Measurements from ENCODE around the gene GLYATL1. TPM values are rescaled to one million over a fixed set of nuclear protein-coding genes. Genes with fewer than 3 reads are reported as not detected.
"Not testable (repeated sequence)": the region's sequence is repeated elsewhere in the genome, so short reads cannot be mapped to it uniquely, and the experiment has no call there.

GLYATL1 gene
- total RNA-seq, 2 experiments from 2014 or later = not detected

GRCh38 chr11:58965246-58965985 lies 26.1 kb downstream of the GLYATL1 start:
- ChIA-PET CTCF (no interaction called here), POLR2A (no interaction called here)
- H3K4me3 Mint-ChIP-seq = no peak overlapping the region
- no peaks in the 10 kb centered on the region for H3K27me3 Mint-ChIP-seq (ENCODE audit: low read depth)
- H3K9me3 Mint-ChIP-seq (ENCODE audit: insufficient read depth) = no peaks in the 10 kb centered on the region
- no peak overlapping the region for H3K27ac Mint-ChIP-seq
- no peaks in the 10 kb centered on the region for H3K36me3 Mint-ChIP-seq (ENCODE audit: low read depth)
- no peak for ATAC-seq
- H3K4me1 Mint-ChIP-seq (ENCODE audit: low read depth) = no peaks in the 10 kb centered on the region
- DNase-seq = no peak

DNA sequence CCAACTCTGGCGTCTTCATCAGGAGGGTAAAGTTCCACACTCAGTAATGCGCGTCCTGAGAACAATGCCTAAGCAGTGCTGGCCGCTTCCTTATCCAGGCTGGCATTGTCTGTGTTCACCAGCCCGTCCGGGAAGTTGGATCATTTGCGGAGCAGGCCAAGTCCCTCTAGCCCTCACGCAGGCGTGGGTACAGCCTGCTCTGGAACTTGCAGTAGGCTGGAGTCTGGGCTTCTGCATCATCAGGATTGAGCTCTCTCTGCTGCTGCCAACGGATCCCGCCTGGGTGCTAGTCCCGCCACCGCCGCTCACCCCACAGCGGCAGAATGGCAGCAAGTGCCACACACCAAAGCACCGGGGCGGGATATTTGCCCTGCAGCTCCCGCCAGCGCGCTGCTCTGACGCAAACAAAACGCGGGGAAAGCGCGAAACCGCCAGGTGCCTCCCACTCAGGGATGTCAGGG lies 29.0 kb downstream of the GLYATL1 start:
- Mint-ChIP-seq H3K27ac (no peak overlapping the region), H3K4me1 (ENCODE audit: low read depth) (no peaks in the 10 kb centered on the region), H3K27me3 (ENCODE audit: low read depth) (no peaks in the 10 kb centered on the region), H3K4me3 (no peak overlapping the region), H3K36me3 (ENCODE audit: low read depth) (no peaks in the 10 kb centered on the region), H3K9me3 (ENCODE audit: insufficient read depth) (no peaks in the 10 kb centered on the region)
- ChIA-PET CTCF (no interaction called here), POLR2A (no interaction called here)
- ATAC-seq (no peak), DNase-seq (no peak)

- no peak overlapping the region for H3K4me3 Mint-ChIP-seq
- no peak for DNase-seq
- H3K36me3 Mint-ChIP-seq (ENCODE audit: low read depth) = no peaks in the 10 kb centered on the region
- CTCF ChIA-PET = no interaction called here
- no peaks in the 10 kb centered on the region for H3K9me3 Mint-ChIP-seq (ENCODE audit: insufficient read depth)
- H3K4me1 Mint-ChIP-seq (ENCODE audit: low read depth) = no peaks in the 10 kb centered on the region
- no peak overlapping the region for H3K27ac Mint-ChIP-seq
- POLR2A ChIA-PET = no interaction called here
- H3K27me3 Mint-ChIP-seq (ENCODE audit: low read depth) = peaks cover 6% of the 10 kb centered on the region
- ATAC-seq = no peak
Measured at GRCh38 chr11:58977470-58977869, 38.2 kb downstream of the GLYATL1 start.

DNA sequence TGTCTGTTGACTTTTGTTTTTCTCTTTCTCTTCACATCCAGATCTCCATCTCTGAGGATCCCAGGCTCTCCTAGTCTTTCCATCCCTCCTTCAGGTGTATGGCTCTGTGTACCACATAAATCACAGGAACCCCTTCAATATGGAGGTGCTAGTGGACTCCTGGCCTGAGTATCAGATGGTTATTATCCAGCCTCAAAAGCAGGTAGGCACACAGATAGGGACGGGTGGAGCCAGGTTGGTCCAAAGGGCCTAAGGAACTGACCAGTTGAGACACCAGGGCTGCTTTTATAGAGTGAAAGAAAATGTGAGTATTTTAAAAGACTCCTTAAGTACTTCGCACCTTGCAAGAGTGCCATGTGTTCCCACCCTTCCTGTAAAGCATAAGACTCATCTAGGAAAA lies 39.9 kb downstream of the GLYATL1 start:
- Mint-ChIP-seq H3K36me3 (ENCODE audit: low read depth) (no peaks in the 10 kb centered on the region), H3K27me3 (ENCODE audit: low read depth) (peaks cover 6% of the 10 kb centered on the region), H3K4me3 (no peak overlapping the region), H3K4me1 (ENCODE audit: low read depth) (no peaks in the 10 kb centered on the region), H3K27ac (no peak overlapping the region), H3K9me3 (ENCODE audit: insufficient read depth) (no peaks in the 10 kb centered on the region)
- no peak for ATAC-seq
- no peak for DNase-seq
- POLR2A ChIA-PET = no interaction called here
- CTCF ChIA-PET = no interaction called here

- POLR2A ChIA-PET = no interaction called here
- no peaks in the 10 kb centered on the region for H3K36me3 Mint-ChIP-seq (ENCODE audit: low read depth)
- H3K4me3 Mint-ChIP-seq = no peak overlapping the region
- H3K27me3 Mint-ChIP-seq (ENCODE audit: low read depth) = peaks cover 6% of the 10 kb centered on the region
- ATAC-seq (no peak), DNase-seq (no peak)
- no peak overlapping the region for H3K27ac Mint-ChIP-seq
- H3K4me1 Mint-ChIP-seq (ENCODE audit: low read depth) = no peaks in the 10 kb centered on the region
- H3K9me3 Mint-ChIP-seq (ENCODE audit: insufficient read depth) = no peaks in the 10 kb centered on the region
- CTCF ChIA-PET = no interaction called here
Measured at GRCh38 chr11:58980159-58980843, 41.0 kb downstream of the GLYATL1 start.

DNA sequence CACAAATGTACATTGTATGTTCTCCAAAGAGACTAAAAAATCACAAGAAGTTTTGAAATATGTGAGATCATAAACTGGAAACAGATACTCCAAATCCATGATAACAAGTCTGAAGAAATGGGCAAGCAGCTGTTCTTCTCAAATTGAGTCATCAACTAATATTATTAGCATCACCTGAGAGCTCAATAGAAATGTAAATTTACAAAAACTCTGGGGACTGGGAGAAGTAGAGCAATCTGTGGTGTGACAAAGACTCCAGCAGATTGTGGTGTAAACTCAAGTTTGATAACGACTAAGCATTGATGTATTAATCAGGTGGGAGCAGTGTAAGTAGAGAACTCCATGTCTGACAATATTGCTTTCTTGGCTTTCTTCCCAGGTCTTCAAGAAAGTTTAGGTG lies 53.2 kb downstream of the GLYATL1 start:
- ChIA-PET POLR2A (no interaction called here), CTCF (no interaction called here)
- H3K36me3 Mint-ChIP-seq (ENCODE audit: low read depth) = no peaks in the 10 kb centered on the region
- H3K4me3 Mint-ChIP-seq = no peak overlapping the region
- ATAC-seq (no peak), DNase-seq (no peak)
- H3K27me3 Mint-ChIP-seq (ENCODE audit: low read depth) = peaks cover 2% of the 10 kb centered on the region
- H3K4me1 Mint-ChIP-seq (ENCODE audit: low read depth) = no peaks in the 10 kb centered on the region
- H3K9me3 Mint-ChIP-seq (ENCODE audit: insufficient read depth) = no peaks in the 10 kb centered on the region
- H3K27ac Mint-ChIP-seq = no peak overlapping the region

DNA sequence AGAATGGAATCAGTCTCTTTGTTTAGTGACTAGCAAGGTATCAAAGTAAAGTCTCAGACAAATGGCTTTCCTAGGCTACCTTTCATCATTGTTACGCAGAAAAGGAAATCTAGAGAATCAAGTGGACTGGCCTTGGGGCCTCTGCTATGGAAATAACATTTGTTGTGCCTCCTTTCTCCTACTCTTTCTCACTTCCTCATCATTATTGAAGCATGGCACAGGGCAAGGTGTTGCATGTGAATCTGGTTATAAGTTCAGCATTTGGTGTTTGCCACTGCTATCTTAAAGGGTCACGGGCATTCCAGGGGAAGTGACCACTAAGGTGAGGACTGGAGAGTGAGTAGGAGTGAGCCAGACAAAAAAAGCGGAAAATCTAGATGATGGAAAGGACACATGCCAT lies 54.9 kb downstream of the GLYATL1 start:
- H3K9me3 Mint-ChIP-seq (ENCODE audit: insufficient read depth) = no peaks in the 10 kb centered on the region
- no peak for ATAC-seq

GRCh38 chr11:58998480-58999290 lies 59.4 kb downstream of the GLYATL1 start:
- Mint-ChIP-seq H3K27me3 (ENCODE audit: low read depth) (peaks cover 2% of the 10 kb centered on the region), H3K36me3 (ENCODE audit: low read depth) (no peaks in the 10 kb centered on the region), H3K9me3 (ENCODE audit: insufficient read depth) (no peaks in the 10 kb centered on the region), H3K4me3 (no peak overlapping the region), H3K4me1 (ENCODE audit: low read depth) (no peaks in the 10 kb centered on the region), H3K27ac (no peak overlapping the region)
- DNase-seq = no peak
- CTCF ChIA-PET = no interaction called here
- ATAC-seq = no peak
- POLR2A ChIA-PET = no interaction called here

More for the DNA sequence above, 54.9 kb downstream of the GLYATL1 start:
- CTCF ChIA-PET = no interaction called here
- Mint-ChIP-seq H3K27me3 (ENCODE audit: low read depth) (peaks cover 2% of the 10 kb centered on the region), H3K4me3 (no peak overlapping the region), H3K36me3 (ENCODE audit: low read depth) (no peaks in the 10 kb centered on the region), H3K27ac (no peak overlapping the region), H3K4me1 (ENCODE audit: low read depth) (no peaks in the 10 kb centered on the region)
- POLR2A ChIA-PET = no interaction called here
- DNase-seq = no peak

GRCh38 chr11:58999291-58999680 lies 60.0 kb downstream of the GLYATL1 start:
- CTCF ChIA-PET = no interaction called here
- peaks cover under 1% of the 10 kb centered on the region for H3K27me3 Mint-ChIP-seq (ENCODE audit: low read depth)

GRCh38 chr11:59000003-59000402 lies 60.7 kb downstream of the GLYATL1 start:
- no peaks in the 10 kb centered on the region for H3K36me3 Mint-ChIP-seq (ENCODE audit: low read depth)
- POLR2A ChIA-PET = no interaction called here
- no peak overlapping the region for H3K27ac Mint-ChIP-seq
- CTCF ChIA-PET = no interaction called here
- ATAC-seq (no peak), DNase-seq (no peak)
- H3K4me1 Mint-ChIP-seq (ENCODE audit: low read depth) = no peaks in the 10 kb centered on the region
- H3K4me3 Mint-ChIP-seq = no peak overlapping the region
- no peaks in the 10 kb centered on the region for H3K9me3 Mint-ChIP-seq (ENCODE audit: insufficient read depth)
- no peaks in the 10 kb centered on the region for H3K27me3 Mint-ChIP-seq (ENCODE audit: low read depth)

More at GRCh38 chr11:58999291-58999680, 60.0 kb downstream of the GLYATL1 start:
- H3K27ac Mint-ChIP-seq = no peak overlapping the region
- H3K9me3 Mint-ChIP-seq (ENCODE audit: insufficient read depth) = no peaks in the 10 kb centered on the region
- H3K4me3 Mint-ChIP-seq = no peak overlapping the region
- H3K4me1 Mint-ChIP-seq (ENCODE audit: low read depth) = no peaks in the 10 kb centered on the region
- ATAC-seq (no peak), DNase-seq (no peak)
- no peaks in the 10 kb centered on the region for H3K36me3 Mint-ChIP-seq (ENCODE audit: low read depth)
- POLR2A ChIA-PET = no interaction called here

- H3K4me3 Mint-ChIP-seq; H3K36me3 Mint-ChIP-seq (ENCODE audit: low read depth); H3K9me3 Mint-ChIP-seq (ENCODE audit: insufficient read depth); H3K4me1 Mint-ChIP-seq (ENCODE audit: low read depth); ATAC-seq; DNase-seq; H3K27ac Mint-ChIP-seq; H3K27me3 Mint-ChIP-seq (ENCODE audit: low read depth); POLR2A ChIA-PET: not testable (repeated sequence)
- CTCF ChIA-PET = interaction anchor here (0.8 kb wide), 1 partner anchor 134 kb away, joined by 3 read pairs; no protein-coding TSS in a partner anchor
Measured at GRCh38 chr11:59002006-59002405, 62.7 kb downstream of the GLYATL1 start.

All from activated CD8-positive, alpha-beta T cell treated with anti-CD3 and anti-CD28 coated beads, Interleukin-2, amount 10 ng/mL, durations not matched to agents 7 days and 5 days (primary cell).